GM18520 (cell line): Measurements from ENCODE around the gene RMC1.
A peak's percentile ranks its signal among the peaks of the same experiment; 100 is the strongest.
"Not testable (repeated sequence)": the region's sequence is repeated elsewhere in the genome, so short reads cannot be mapped to it uniquely, and the experiment has no call there.

Experiments
- ATAC-seq: cut with Tn5 transposase; IDR thresholded peaks from one replicate; pipeline ENCODE4 v1.9.1; 2021; ENCODE audit not compliant: unreplicated experiment

Gene RMC1

GRCh38 chr18:23495723-23496440, 7.4 kb upstream of the RMC1 start:
- ATAC-seq = no peak

GRCh38 chr18:23498117-23498516, 5.2 kb upstream of the RMC1 start:
- no peak for ATAC-seq

GRCh38 chr18:23498877-23499276, 4.4 kb upstream of the RMC1 start:
- ATAC-seq = no peak

DNA sequence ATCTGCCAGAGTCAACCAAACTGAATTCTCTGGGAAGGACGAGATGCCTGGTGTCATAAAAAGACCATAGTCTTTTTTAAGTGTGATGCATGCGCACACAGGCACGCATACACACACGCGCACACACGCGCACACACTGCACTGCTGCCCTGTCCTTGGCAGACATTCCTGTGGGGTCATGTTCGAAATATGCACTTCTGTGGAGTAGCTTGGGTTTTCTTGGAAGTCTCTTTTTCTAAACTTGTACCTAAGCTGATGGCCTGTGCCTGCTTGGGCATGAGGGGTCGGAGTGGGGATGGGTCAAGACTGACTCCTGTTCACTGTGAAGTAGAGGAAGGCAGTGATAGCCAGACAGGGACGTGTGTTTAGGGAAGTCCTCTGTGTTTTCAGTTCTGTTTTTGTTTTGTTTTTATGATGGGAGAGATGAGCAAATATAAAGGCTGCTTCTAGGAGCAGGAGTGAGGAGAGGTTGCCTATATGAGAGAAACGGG, 4.0 kb upstream of the RMC1 start:
- no peak for ATAC-seq

GRCh38 chr18:23501626-23502025, 1.7 kb upstream of the RMC1 start:
- ATAC-seq = no peak

DNA sequence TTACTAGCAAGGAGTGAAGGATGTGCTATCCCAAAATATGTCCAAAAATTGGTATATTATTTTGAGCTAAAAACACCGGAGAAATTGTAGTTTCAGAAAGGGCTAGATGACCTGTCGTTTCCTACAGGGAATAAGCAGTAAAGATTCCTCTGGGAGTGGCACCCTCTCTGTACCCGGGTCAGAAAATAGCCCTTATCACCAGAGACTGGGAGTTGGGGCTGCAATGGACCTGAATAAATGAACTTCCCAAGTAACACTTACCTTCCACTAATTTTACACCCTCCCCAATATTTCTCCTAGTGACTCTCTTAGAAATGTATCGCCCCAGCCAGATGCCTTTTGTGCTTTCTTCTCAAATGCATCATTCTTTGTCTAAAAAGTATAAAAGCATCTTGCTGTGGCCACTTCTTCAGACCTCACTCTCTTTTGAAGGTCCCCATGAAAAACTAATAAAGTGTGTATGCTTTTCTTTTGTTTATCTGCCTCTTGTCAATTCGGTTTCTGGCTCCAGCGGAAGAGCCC, 734 bp upstream of the RMC1 start:
- ATAC-seq = no peak

DNA sequence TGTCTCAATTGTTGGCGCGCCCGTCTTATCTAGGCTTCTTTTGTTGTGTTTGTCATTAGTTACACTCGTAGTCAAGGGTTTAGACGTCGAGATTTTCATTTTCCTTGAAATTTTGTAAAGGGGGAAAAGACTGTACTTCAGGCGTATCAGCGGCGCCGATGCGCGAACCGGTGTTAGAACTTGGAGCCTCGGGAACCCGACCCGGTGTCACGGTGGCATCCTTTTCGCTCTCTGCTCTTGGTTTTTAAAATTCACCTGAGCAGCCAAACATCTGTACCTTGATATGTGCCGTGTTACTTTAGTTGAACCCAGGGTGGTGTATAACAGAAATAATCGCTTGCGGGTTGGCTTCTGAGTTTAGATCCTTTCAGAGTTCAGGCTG, 643 bp downstream of the RMC1 start:
- ATAC-seq = no peak

DNA sequence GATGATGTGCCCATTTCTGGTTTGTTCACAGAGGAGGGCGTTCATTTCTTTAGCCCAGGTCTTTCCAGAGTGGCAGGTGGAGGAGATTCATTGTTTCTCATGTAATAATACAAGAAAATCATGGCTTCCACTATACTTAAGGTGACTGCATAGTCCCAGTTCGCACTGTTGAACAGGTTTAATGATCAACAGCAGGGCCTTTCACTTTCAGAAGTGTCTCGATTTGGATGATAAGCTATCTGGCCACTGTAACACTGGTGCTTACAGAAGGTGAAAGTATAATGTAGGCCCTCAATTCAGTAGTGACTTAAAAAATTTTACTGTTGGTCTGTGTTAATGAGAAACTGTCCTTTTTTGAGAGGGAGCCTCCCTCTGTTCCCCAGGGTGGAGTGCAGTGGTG, 1.4 kb downstream of the RMC1 start:
- ATAC-seq = peak; percentile 47

- ATAC-seq = no peak
Measured at GRCh38 chr18:23506393-23506792, 3.1 kb downstream of the RMC1 start.

- not testable (repeated sequence) for ATAC-seq
Measured at GRCh38 chr18:23510923-23511322, 7.6 kb downstream of the RMC1 start.

- ATAC-seq = not testable (repeated sequence)
Measured at GRCh38 chr18:23512216-23512615, 8.9 kb downstream of the RMC1 start.

- no peak for ATAC-seq
Measured at GRCh38 chr18:23512641-23513040, 9.3 kb downstream of the RMC1 start.

DNA sequence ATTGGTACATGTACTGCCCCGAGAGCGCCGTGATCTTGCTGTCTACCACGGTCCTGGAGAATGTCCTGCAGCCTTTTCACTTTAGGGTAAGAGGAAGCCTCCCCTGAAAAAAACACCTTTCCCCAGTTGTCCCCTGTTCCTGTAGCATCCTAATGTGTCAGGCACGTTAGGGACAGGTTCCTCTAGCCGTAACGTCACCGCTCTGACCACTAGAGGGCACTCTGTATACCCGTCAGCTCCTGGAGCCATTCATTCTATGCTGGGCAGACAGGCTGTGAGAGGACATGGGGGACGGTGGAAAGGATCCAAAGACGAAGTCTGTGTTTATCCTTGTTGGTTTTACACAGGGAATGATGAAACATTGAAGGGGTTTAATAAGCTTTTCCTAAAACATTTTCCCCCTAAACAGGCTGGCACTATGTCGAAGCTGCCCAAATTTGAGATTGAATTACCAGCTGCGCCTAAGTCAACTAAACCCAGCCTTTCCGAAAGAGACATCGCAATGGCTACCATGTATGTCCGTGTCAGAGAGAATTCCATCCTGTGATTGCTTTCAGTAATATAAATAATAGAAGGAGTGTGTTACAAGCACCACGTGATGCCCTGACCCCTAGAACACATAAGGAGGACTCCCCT, 12.7 kb downstream of the RMC1 start:
- peak; percentile 74 for ATAC-seq

DNA sequence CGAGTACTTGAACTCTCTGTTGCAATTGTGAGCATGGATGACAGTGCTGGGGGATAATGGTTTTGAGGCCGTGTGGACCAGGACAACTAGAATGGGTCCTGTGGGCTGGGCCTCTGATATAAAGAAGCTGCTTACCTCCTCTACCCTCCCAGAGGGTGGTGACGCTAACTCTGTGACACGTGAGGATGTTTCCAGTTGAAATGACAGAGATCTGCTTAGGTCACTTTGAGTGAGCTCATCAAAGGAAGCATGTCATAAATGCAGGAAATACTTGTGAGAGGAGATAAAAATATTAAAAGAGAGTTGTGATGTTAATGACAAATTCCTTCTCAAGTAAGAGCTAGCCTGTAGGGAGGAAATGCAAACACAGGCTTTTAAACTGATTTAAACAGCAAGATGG, 16.4 kb downstream of the RMC1 start:
- ATAC-seq = no peak

DNA sequence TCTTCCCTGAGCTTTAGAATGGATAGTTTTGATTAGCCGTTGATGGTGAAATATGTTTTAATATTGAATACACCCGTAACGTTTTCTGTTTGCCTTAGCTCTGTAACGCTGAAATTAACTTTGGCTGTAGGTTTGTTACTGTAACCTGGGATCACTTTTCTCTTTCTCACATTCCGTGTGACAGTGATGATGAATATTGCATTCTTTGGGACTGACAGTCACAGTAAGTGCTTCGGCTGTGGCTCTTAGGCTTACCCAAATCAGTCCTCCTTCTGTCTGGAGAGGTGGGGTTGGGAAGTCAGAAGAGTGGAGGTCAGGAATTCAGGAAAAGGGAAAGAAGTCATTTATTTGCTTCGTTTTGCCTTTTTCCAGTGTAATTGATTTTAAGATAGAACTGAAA, 18.0 kb downstream of the RMC1 start:
- no peak for ATAC-seq

DNA sequence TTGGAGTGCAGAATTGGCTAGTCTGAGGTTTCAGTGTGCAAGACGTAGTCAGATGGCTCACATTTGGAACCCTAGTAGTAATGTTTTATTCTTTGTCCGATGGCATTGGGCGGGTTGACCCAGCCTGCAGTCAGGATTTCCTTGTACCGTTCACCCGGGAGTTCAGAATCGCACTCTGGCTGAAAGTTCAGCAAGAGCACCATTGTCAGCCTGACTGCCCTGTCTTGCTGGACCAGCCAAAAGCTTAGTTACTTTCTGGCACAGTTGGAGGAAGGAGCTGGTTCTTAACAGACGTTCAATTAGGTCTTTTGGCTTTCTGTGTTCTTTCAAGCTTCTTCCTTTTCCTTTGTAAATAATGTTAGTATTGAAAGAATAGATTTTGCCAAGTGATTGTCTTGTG, 18.6 kb downstream of the RMC1 start:
- ATAC-seq = no peak

GRCh38 chr18:23523429-23524212, 20.3 kb downstream of the RMC1 start:
- ATAC-seq = no peak

DNA sequence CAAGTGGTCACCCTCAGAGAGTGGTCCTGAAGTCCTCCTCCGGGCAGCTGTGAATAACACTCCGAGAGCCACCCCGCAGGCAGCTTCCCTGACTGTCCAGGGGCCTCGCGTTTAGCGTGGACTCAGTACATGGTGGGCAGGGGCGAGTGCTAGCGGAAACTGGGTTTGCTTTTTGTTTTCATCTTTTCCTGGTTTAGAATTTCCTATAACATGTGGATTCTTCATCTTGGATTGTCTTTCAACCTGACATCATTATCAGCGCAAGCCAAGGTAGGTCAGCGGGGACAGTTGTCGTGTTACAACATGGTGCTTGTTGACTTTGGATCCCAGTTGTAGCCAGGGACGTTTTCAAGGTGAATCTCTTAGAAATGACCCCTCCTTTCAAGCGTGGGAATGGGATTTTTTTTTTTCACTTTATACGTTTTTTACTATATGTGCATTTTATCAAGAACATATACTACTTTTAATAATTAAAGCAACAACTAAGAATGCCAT, 20.9 kb downstream of the RMC1 start:
- ATAC-seq = no peak

DNA sequence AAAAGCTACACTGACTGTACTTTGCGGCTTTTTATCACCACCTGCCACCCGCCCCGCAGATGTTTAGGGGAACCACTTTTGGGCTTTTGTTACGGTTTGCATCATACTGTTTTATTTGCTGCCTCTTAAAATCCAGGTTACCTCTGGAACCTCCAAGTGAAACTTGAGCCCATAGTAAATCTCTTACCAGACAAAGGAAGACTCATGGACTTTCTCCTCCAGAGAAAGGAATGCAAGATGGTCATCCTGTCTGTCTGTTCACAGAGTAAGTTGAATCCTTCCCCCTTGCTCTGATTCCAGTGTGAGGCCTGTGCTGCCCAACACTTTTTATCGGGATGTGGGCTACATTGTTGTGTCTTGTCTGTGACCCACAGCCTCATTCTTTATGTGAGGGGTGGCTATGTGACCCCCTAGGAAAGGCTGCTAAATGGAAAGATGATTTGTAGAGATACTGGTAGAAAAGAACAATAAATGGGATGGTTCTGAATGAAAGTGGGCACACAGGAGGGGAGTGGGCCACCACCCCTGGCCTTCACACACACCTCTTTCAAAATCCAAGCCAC, 23.3 kb downstream of the RMC1 start:
- ATAC-seq = no peak

DNA sequence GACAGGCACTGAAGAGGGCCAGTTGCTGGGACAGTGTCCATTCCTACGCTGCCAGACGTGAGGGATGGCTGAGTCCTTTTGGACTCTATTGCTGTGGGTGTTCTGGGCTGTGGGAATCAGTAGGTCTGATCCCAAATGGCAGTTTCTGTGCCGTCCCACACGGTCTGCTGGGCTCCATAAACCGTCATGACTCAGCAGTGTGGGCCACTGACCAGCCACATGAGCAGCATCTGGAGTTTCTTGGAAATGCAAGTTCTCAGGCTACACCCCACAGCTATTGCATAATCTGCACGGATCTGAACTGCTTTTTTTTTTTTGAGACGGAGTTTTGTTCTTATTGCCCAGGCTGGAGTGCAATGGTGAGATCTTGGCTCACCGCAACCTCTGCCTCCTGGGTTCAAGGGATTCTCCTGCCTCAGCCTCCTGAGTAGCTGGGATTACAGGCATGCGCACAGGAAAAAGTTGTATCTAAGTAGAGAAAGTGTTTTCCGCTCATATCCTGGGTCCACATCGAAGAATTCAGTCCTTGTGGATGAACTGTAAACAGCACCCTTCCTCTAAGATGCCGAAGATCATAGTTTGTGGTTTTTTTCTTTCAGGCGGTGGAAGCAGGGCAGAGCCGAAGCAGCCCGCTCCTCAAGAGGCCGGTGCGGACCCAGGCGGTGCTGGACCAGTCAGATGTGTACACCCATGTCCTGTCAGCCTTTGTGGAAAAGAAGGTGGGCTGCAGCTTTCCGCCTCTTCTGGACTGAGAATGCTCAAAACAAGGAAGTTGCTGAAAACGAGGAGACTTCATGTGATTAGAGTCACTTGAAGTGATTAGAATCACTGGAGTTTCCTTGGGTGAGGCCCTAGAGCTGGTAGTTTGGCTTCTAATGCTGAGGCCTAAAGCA, 25.5 kb downstream of the RMC1 start:
- ATAC-seq = no peak
